ENCODE measurements around the gene ATP5MC3.

DNA sequence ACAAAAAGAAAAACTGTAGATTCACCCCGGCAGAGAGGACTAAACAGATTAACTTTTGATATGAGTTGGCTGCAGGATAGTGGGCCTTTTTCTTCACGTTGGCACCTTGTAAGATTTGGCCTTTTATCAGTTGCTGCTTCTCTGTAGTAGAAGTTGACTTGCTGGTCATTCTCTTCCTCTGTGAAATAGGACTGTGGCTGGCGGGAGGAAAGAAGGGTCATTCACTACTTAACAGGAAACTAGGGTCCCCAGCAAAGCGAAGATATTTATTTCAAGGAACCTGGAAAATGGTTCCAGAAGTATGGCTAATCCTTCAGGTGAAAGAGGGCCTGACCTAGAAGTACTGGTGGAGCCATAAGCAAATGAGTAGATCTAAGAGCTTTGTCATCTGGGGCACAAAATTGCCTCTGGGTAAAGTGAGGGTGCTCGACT lies 383 bp upstream of the ATP5MC3 start:
- peak in 1 of 5 experiments; percentile 4 for TF ChIP-seq CTCF (IDR thresholded peaks at IDR 0.05 in 4 of 5, conservative IDR thresholded peaks at IDR 0.05 in 1 of 5)
- TF ChIP-seq POLR2A (IDR thresholded peaks at IDR 0.05): no peak
